ENCODE data around the gene ERVFRD-1. TPM values are rescaled to one million over a fixed set of nuclear protein-coding genes. Genes with fewer than 3 reads are reported as not detected.
A peak's percentile ranks its signal among the peaks of the same experiment; 100 is the strongest.

ERVFRD-1 gene
- total and polyA plus RNA-seq, 2 donors (not counting 3 experiments of a cell fraction or from before 2014, with no cell fraction given), result not detected

DNA sequence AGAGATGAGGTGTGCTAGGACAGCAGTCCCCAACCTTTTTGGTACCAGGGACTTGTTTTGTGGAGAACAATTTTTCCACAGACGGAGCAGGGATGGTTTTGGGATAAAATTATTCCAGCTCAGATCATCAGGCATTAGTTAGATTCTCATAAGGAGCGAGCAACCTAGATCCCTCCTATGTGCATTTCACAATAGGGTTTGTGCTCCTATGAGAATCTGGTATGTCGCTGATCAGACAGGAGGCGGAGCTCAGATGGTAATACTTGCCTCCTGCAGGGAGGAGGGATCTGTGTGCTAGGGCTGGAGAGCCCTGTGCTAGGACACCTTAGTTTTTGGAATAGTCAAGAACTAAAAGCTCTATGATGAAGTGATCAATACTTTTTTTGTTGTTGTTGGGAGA, 15.4 kb downstream of the ERVFRD-1 start:
- ChIA-PET CTCF (interaction anchor here (1.4 to 1.7 kb wide), 2 partner anchors 11 to 28 kb away, joined by 3 to 4 read pairs; no protein-coding TSS in a partner anchor), POLR2A (no interaction called here)
- Histone ChIP-seq H3K9ac (replicated peaks; ENCODE audit: extremely low read depth, insufficient read depth, low read length) (no peak overlapping the region), H3K9me1 (replicated peaks; ENCODE audit: control insufficient read depth, extremely low read depth, insufficient read depth, low read length) (no peaks in the 10 kb centered on the region), H3K4me2 (ENCODE audit: insufficient read depth, low read length) (peak overlapping the region; percentile 93), H3K79me2 (ENCODE audit: control insufficient read depth, insufficient read depth, low read length) (peaks cover 66% of the 10 kb centered on the region), H3K9me3 (replicated peaks; ENCODE audit: control insufficient read depth, insufficient read depth, low read length) (no peaks in the 10 kb centered on the region), H4K20me1 (replicated peaks; ENCODE audit: control insufficient read depth, extremely low read depth, insufficient read depth, low read length) (peaks cover 4% of the 10 kb centered on the region), H3K4me3 (replicated peaks in 1 of 3; ENCODE audit: insufficient read depth in 1 of 3, low read depth in 1 of 3, low read length in 3 of 3) (peak overlapping the region in 1 of 3 experiments; percentile 24), H3K4me1 (ENCODE audit: control insufficient read depth, extremely low read depth, insufficient read depth, low read length) (peaks cover 18% of the 10 kb centered on the region), H3K27ac (ENCODE audit: insufficient read depth, low read depth, low read length) (peak overlapping the region; percentile 8), H3K27me3 (ENCODE audit: control insufficient read depth in 2 of 2, insufficient read depth in 2 of 2, low read length in 2 of 2) (no peaks in the 10 kb centered on the region), H3K36me3 (ENCODE audit: control insufficient read depth in 2 of 2, extremely low read depth in 1 of 2, insufficient read depth in 2 of 2, low read length in 2 of 2) (no peaks in the 10 kb centered on the region), H2AFZ (ENCODE audit: low read depth, low read length) (no peak overlapping the region)
- intact Hi-C loops (cut with micrococcal nuclease), result loop anchor here (10.0 kb wide), 1 partner anchor 371 kb away; the partner anchor contains the start of gene TMEM14C
- dilution Hi-C loops (cut with MboI; ENCODE audit: extremely low pct_ligation_motif_present, low sequenced_read_pairs), result no loop called here
- no TSS peak for BruUV-seq (replicated peaks)
- TF ChIP-seq, protein P1, sequence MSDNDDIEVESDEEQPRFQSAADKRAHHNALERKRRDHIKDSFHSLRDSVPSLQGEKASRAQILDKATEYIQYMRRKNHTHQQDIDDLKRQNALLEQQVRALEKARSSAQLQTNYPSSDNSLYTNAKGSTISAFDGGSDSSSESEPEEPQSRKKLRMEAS (IDR thresholded peaks at IDR 0.05; ENCODE audit: insufficient read depth, insufficient read length), result no peak
- TF ChIP-seq EZH2 (IDR thresholded peaks at IDR 0.05; ENCODE audit: borderline replicate concordance, low read depth, low read length, severe bottlenecking) (no peak), GATA2 (IDR thresholded peaks at IDR 0.05; ENCODE audit: insufficient read depth, insufficient read length, low read depth, low read length) (no peak), JUN (IDR thresholded peaks at IDR 0.05; ENCODE audit: borderline replicate concordance, insufficient read depth, insufficient read length, low read depth) (no peak), MYC (IDR thresholded peaks at IDR 0.05; ENCODE audit: low read depth, low read length) (no peak), CTCF (IDR thresholded peaks at IDR 0.05; ENCODE audit: extremely low read depth in 1 of 2, insufficient read depth in 1 of 2, low read depth in 1 of 2, low read length in 2 of 2) (no peak), FOS (IDR thresholded peaks at IDR 0.05; ENCODE audit: borderline replicate concordance, insufficient read depth, low read length) (no peak), POLR2A (IDR thresholded peaks at IDR 0.05; ENCODE audit: low read depth, low read length) (no peak), POLR2AphosphoS5 (IDR thresholded peaks at IDR 0.05; ENCODE audit: insufficient read depth, low read depth, low read length) (no peak)
- DNase-seq (ENCODE audit: low read depth, low spot score) (no peak), FAIRE-seq (no peak)
